Nucleus accumbens (tissue), 56 donors: ENCODE results near the gene KLHL14.
A peak's percentile ranks its signal among the peaks of the same experiment; 100 is the strongest.

Experiments used
- DNase-seq, 56 donors: peaks; one replicate each; lab custom pipeline; 2025; lab: John Stamatoyannopoulos, UW

KLHL14 gene

DNA sequence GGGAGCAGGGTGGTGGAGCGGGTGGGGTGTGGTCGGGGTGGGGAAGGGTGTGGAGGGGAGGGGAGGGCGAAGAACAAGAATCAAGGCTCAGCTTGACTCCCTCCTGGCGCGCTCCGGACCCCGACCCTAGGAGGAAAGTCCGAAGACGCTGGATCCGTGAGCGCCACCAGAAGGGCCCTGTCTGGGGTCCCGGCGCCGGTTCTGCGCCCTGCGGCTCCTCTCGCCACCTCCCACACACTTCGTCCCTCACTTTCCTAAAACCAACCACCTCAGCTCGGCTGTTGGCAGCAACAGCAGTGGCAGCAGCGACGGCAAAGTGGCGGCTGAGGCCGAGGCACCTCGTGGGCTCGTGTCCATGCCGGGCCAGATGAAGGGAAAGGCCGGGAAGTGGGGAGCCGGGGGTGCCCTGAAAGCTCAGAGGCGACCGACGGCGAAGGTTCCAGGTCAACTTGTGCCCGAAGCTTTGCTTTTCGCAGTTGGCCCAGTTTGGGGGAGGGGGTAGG, 2.1 kb downstream of the KLHL14 start:
- no peak for DNase-seq

- DNase-seq = no peak
Observed at GRCh38 chr18:32770054-32770665, 2.7 kb downstream of the KLHL14 start.

DNA sequence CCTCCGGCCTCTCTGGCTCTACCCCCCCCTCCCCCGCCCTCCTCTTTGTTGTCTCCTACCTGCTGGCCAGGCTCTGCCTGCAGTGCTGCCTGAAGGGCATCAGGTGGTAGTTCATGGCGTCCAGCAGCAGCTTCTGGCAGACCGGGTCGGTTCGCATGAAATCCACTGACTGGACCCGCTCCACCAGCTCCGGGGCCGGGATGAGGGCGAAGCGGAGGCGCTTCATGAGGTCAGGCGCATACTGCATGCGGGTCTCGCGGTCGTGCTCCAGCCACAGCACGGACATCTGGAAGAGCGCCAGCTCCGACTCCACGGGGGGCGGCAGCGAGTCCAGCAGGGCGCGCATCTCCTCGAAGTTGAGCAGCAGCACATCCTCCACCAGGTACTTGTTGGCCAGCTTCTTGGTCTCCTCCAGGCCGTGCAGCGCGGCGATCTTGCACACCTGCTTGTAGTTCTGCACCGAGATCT, 3.2 kb downstream of the KLHL14 start:
- DNase-seq = peak in 1 of 56 donors; percentile 1

GRCh38 chr18:32769071-32769585, 3.7 kb downstream of the KLHL14 start:
- no peak for DNase-seq

GRCh38 chr18:32767400-32767799, 5.4 kb downstream of the KLHL14 start:
- no peak for DNase-seq

DNA sequence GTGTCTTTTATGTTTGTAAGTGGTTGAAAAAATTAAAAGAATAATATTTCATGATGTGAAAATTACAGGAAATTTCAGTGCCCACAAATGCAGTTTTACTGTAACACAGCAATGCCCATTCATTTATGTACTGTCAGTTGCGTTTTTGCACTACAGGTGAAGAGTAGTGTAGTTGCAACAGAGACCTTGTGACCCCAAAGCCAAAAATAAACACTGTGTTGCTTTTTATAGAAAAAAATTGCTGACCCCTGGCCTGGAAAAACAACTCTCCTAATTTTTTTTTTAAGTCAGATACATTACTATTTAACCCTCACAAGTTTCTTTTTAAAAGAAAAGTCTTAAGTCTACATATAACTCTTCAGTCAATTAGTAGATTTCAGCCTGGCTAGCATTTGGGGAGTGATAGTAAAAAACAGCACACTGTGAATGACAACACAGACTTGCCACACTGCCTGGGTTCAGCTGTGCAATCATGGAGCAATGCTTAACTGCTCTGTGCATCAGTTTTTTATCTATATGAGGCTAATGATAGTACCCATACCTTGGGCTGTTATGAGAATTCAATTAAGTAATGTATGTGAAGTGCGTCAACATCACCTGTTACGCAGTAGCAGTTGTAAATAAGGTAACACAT, 8.1 kb downstream of the KLHL14 start:
- no peak for DNase-seq

DNA sequence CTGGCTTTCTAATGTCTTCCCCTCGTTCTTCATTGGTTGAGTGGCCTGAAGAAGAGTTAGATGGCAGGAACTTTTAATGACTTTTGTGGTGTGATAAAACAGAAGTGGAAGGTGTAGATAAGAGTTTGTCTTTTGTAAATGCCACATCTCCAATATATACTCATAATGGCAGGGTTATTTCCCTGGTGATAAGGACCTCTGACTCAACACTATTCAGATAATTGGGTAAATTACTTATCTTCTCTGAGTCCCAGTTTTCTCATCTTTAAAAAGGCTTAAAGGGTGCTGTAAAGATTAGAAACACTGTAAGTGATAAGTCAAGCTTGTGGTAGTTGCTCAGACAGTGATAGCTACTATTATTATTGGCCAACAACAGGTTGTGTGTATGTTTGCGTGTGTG, 9.5 kb downstream of the KLHL14 start:
- DNase-seq = no peak

DNA sequence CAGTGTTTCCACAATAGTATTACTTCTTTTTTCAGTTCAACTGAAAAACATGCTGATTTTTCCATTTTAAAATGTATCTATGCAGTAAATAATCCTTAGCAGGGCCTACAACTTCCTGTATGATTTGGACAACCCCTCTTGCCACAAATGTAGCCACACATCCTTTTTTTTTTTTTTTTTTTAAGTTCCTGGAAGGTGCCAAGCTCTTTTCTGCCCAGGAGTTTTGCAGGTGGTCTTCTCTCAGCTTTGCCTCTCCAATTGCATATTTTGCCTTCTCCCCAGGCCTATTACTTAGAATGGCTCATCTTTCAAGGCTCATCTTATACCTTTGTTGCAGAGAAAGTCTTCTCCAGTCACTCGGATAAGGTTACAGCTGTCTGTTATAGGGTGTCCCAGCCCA, 11.6 kb downstream of the KLHL14 start:
- no peak for DNase-seq

DNA sequence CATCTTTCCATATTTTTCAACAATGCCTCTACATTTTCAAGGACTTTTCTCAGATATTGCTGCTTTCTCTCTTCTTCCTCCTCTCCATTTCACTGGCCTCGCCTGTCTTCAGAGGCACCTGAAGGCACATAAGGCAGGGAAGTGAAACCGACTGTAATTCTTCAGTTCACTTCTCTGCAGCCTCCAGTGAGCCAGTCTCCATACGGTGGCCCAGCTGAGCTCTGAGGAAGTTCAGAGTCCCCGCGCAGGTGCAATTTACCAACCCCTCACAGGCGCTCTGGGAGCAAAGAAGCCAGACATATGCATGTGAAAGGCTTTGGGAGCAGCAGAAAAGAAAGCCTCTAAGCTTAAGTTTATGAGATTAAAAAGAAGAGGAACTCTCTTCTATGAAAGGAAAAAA, 12.4 kb downstream of the KLHL14 start:
- DNase-seq = no peak

DNA sequence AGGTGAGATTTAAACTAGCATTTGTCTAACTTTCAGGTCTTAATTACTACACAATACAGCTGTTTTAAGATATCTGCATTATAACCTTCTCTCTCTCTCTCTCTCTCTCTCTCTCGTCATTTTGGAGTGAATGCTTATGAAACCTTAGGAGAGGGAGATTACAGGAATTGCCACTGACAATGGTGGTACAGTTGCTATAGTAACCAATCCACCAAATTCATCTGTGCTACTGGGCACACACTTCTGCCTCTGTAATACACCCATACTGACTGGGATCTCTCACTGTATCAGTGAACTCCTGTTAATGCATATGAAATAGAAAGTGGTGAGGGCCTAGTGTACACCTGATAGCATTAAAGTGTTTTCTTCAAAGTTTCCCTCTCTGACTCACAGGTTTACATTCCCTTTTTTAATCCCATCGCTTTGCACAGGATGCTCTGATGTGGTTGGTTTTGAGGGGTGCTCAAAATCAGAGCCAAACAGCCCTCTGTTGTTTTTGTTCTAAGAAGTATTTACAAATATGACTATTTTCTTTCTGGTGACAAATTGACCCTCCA, 13.1 kb downstream of the KLHL14 start:
- DNase-seq = no peak

- DNase-seq = no peak
Observed at GRCh38 chr18:32754508-32755263, 18.1 kb downstream of the KLHL14 start.

- peak in 2 of 56 donors; percentile 0 to 8 for DNase-seq
Observed at GRCh38 chr18:32753656-32754260, 19.1 kb downstream of the KLHL14 start.

GRCh38 chr18:32750328-32750727, 22.5 kb downstream of the KLHL14 start:
- no peak for DNase-seq

- DNase-seq = no peak
Observed at GRCh38 chr18:32749809-32750208, 23.0 kb downstream of the KLHL14 start.

GRCh38 chr18:32742579-32742978, 30.2 kb downstream of the KLHL14 start:
- no peak for DNase-seq

- peak in 1 of 56 donors; percentile 1 for DNase-seq
Observed at GRCh38 chr18:32735781-32736180, 37.0 kb downstream of the KLHL14 start.

- no peak for DNase-seq
Observed at GRCh38 chr18:32734442-32734841, 38.4 kb downstream of the KLHL14 start.

GRCh38 chr18:32732165-32732564, 40.7 kb downstream of the KLHL14 start:
- no peak for DNase-seq

DNA sequence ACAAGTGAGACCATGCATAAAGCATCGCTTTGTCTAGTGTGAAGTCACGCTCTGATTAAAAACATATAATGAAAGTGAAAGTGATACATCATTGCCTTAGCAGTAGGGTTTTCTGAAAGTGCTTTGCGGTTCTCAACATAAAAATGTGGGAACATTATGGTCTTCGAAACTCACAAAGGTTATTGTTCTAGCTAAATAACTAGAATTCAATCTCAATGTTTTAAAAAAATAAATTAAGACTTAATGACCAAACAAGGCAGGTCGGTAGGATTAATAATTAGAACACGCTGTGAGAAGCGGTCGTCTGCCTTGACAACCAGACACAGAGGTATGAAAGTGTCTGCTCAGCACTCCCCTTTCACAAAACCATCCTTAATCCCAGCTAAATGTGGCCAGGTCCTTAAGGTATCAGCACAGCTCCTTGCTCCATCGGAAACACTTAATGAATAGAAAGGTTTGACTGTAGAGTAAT, 42.2 kb downstream of the KLHL14 start:
- DNase-seq = no peak

DNA sequence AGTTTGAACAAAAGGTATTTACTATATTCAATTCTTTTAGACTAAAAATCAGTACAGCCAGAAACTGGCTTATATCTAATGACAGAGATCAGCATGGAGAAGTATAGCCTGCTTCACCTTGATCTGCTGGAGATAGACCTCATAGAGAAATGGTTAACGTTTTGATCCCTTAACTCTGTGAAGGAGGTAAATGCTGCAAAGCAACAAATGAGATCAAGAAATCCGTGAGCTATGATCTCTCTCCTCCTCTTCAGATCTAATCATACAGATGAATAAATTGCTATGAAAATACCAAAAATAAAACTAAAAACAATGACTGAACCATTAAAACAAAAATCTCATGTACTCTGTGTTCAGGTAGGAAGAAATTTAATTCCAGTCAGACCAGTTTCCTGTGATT, 42.8 kb downstream of the KLHL14 start:
- DNase-seq = no peak
